ENCODE measurements around the gene IGFBP5.

IGFBP5 gene

GRCh38 chr2:216636551-216637450, 58.5 kb downstream of the IGFBP5 start:
- no peak for DNase-seq

GRCh38 chr2:216635701-216636550, 59.4 kb downstream of the IGFBP5 start:
- DNase-seq = no peak

- DNase-seq = no peak
Measured at GRCh38 chr2:216635171-216635570, 60.2 kb downstream of the IGFBP5 start.

DNA sequence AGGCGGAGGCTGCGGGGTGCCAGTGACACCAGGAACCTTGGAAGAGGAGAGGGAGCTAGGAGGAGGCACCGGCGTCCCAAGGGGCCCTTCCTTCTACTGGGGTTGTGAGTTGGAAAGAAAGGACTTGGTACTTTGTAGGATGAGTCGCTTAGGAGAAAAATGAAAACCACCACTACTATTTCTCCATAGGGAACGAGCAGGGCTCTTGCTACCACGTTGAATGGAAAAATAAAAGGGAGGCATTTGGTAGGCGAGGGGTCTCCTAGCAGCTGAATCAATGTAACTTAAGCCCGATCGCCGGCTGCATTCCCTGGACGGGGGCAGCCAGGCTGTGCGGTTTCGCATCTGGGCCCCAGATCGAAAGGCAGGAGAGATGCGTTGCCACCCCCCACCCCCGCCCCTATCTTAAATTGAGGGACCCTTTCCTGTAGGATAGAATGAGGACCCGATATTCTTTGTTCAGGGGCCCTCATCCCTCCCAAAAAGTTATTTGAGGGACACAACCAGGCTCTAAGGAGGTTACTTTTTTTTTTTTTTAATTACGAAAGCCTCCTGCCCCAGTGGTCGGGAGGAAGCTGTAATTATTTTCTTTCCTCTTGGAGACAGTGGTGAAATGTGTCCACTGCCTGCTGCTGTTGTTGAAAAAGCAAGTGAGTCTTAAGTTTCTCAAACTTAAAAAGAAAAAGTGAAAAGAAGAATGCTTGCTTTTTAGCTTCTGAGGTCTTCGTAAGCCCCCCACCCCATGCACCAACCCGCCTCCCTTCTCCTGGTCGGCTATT, 60.8 kb downstream of the IGFBP5 start:
- no peak for DNase-seq

DNA sequence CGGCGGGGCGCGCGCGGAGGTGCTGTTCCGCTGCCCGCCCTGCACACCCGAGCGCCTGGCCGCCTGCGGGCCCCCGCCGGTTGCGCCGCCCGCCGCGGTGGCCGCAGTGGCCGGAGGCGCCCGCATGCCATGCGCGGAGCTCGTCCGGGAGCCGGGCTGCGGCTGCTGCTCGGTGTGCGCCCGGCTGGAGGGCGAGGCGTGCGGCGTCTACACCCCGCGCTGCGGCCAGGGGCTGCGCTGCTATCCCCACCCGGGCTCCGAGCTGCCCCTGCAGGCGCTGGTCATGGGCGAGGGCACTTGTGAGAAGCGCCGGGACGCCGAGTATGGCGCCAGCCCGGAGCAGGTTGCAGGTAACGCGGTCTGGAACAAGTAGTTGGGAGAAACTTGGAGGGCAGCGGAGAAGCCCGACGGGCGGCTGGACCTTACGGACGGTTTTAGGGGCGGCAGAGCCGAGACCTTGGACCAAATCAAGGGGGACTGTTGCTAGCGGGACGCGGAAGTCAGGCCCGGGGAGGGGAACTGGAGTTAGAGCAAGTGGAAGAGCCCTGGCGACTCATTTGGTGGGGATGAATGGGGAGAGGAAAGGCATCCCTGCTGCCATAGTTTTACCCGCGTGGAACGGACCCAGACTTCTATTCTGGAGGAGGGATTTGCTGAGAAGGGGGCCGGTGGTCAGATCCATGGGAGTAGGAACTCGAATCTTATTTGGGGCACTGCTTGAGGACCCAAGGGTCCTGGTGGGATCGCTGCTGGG, 61.6 kb downstream of the IGFBP5 start:
- DNase-seq = no peak

GRCh38 chr2:216632952-216633615, 62.3 kb downstream of the IGFBP5 start, which contains the start of gene IGFBP2:
TSS of gene IGFBP2 (plus strand) at chr2:216633420. CDS start at chr2:216633524, 104 bp downstream.
- DNase-seq = peak; percentile 25

DNA sequence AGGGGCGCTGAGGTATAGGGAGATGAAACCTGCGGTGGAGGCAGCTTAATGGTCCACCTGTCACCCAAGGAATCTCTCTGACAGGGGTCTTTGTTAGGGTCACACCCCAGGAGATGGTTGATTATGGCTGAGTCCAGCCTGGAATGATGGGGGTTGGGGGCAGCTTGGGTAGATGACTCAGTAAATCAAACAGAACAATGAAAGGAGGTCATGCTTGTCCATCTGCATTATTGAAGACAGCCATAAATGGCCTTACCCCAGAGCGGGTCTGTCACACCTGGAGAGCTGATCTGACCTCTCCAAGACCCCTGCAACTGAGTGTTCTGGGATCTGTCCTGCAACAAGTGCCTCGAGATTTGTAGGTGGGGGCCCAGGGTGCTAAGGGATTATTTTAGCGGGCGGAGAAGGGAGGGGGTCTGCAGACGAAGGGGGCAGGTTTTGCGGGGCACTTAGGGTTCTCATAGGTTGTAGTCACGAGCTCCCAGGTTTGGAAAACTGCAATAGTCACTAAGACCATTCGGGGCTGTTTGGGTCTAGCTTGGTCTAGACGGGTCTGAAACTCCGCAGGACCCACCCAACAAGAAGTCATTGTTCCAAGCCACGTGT, 62.9 kb downstream of the IGFBP5 start:
- DNase-seq = no peak

DNA sequence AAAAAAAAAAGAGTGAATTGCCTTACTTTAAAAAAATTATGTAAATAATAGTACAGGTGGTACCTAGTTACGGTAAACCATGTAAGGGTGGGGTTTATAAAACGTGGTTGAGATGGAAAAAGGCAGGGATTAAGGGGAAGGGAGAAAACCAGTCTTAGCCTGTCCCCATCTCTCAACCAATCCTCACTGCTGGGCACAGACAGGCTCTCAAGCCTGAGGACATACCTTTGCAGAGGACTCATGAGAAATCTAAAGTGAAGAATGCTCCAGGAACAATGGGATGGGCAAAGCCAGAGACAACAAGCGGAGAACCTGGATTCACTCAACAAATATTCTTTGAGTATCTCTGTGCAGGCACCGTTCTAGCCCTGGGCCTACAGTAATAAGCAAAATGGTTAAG, 65.6 kb downstream of the IGFBP5 start:
- no peak for DNase-seq

DNA sequence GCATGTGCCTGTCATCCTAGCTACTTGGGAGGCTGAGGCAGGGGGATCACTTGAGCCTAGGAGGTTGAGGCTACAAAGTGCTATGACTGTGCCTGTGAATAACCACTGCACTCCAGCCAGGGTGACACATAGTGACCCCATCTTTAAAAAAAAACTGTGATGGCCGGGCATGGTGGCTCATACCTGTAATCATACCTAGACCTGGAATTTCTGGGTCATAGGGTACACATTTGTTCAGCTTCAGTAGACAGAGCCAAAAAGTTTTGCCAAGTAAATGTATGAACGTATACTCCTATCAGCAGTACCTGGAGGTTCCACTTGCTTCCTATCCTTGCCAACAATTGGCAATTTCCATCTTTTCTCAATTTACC, 68.5 kb downstream of the IGFBP5 start:
- no peak for DNase-seq

DNA sequence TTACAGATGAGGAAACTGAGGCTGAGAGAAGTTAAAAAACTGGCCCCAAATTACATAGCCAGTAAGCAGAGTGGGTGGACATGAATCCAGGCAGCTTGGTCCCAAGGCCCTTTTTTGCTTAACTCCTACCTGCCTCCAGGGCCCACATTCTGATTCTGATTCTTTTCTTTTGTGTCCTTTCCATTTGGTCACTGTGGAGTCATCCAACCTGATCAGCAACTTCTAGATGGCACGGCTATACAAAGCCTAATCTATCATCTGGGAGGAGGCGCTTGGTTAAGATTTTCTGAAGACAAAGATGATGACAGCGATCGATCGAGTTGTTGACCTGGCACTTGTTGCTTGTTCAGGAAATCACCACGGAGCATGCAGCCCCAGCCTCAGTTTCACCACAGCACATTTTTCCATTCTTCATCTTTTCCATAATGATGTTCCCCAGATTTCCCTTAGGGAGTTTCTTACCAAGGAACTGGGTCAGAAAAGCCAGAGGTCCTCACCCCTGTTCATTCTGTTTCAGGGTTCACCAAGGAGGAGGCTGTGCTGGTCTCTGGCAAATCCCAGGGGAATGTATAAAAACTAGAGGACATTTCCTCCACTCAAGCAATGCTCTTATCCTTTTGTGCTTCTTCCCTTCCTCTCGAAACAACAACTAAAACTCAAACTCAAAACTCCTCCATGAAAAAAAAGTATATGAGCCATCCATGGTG, 69.0 kb downstream of the IGFBP5 start:
- DNase-seq = no peak

GRCh38 chr2:216624251-216624650, 71.1 kb downstream of the IGFBP5 start:
- no peak for DNase-seq

- no peak for DNase-seq
Measured at GRCh38 chr2:216622526-216622925, 72.8 kb downstream of the IGFBP5 start.

All from activated CD4-positive, alpha-beta T cell treated with anti-CD3 and anti-CD28 coated beads, Interleukin-2, Interleukin-6, amounts not matched to agents 100 ng/mL and 50 ng/mL, durations not matched to agents 16 hours and 8 hours (primary cell).